ENCODE data around the gene SORBS2. TPM values are rescaled to one million over a fixed set of nuclear protein-coding genes. Genes with fewer than 3 reads are reported as not detected.

The SORBS2 gene
- total and polyA plus RNA-seq, 3 donors from 2014 or later = 20.2 to 47.7 (median 26.0) TPM

GRCh38 chr4:185793116-185793485, 18.9 kb downstream of the SORBS2 start:
- H3K4me3 ChIP-seq = no peak overlapping the region
- DNase-seq = no peak
- TF ChIP-seq POLR2A (IDR thresholded peaks at IDR 0.05) = no peak
- no peak for TF ChIP-seq CTCF (IDR thresholded peaks at IDR 0.05)
- peaks cover 4% of the 10 kb centered on the region for H3K4me1 ChIP-seq
- H3K27ac ChIP-seq = no peak overlapping the region
- WGBS, 2 donors = 63 to 80% methylated on average over 2 of the region's 2 CpGs
- no peaks in the 10 kb centered on the region for H3K27me3 ChIP-seq
- intact Hi-C loops (cut with DNase I; ENCODE audit: low total_unique reads) = no loop called here
- no peaks in the 10 kb centered on the region for H3K36me3 ChIP-seq (ENCODE audit: low read depth, missing control alignments)
- no peaks in the 10 kb centered on the region for H3K9me3 ChIP-seq

GRCh38 chr4:185792384-185793115, 19.4 kb downstream of the SORBS2 start:
- 66 to 75% methylated on average over 11 of the region's 11 CpGs for WGBS, 2 donors
- TF ChIP-seq CTCF (IDR thresholded peaks at IDR 0.05) = no peak
- no peak for TF ChIP-seq POLR2A (IDR thresholded peaks at IDR 0.05)
- no peaks in the 10 kb centered on the region for H3K27me3 ChIP-seq
- no peaks in the 10 kb centered on the region for H3K9me3 ChIP-seq
- peaks cover 4% of the 10 kb centered on the region for H3K4me1 ChIP-seq
- no peak for DNase-seq
- H3K27ac ChIP-seq = no peak overlapping the region
- H3K36me3 ChIP-seq (ENCODE audit: low read depth, missing control alignments) = no peaks in the 10 kb centered on the region
- intact Hi-C loops (cut with DNase I; ENCODE audit: low total_unique reads) = no loop called here
- H3K4me3 ChIP-seq = no peak overlapping the region

- no peaks in the 10 kb centered on the region for H3K36me3 ChIP-seq (ENCODE audit: low read depth, missing control alignments)
- TF ChIP-seq CTCF (IDR thresholded peaks at IDR 0.05) (no peak), POLR2A (IDR thresholded peaks at IDR 0.05) (no peak)
- peaks cover 3% of the 10 kb centered on the region for H3K4me1 ChIP-seq
- WGBS, 2 donors = 68 to 77% methylated on average over 16 of the region's 16 CpGs
- no peaks in the 10 kb centered on the region for H3K9me3 ChIP-seq
- H3K27me3 ChIP-seq = no peaks in the 10 kb centered on the region
- intact Hi-C loops (cut with DNase I; ENCODE audit: low total_unique reads) = no loop called here
- no peak overlapping the region for H3K4me3 ChIP-seq
- no peak for DNase-seq
- no peak overlapping the region for H3K27ac ChIP-seq
Measured at GRCh38 chr4:185787926-185788679, 23.9 kb downstream of the SORBS2 start.

- Histone ChIP-seq H3K36me3 (ENCODE audit: low read depth, missing control alignments) (no peaks in the 10 kb centered on the region), H3K27ac (no peak overlapping the region), H3K27me3 (no peaks in the 10 kb centered on the region), H3K9me3 (no peaks in the 10 kb centered on the region), H3K4me3 (no peak overlapping the region), H3K4me1 (no peaks in the 10 kb centered on the region)
- intact Hi-C loops (cut with DNase I; ENCODE audit: low total_unique reads) = no loop called here
- TF ChIP-seq CTCF (IDR thresholded peaks at IDR 0.05) (no peak), POLR2A (IDR thresholded peaks at IDR 0.05) (no peak)
- no peak for DNase-seq
- 87 to 89% methylated on average over 6 of the region's 6 CpGs for WGBS, 2 donors
Measured at GRCh38 chr4:185786422-185786821, 25.6 kb downstream of the SORBS2 start.

Measured in testis (tissue), 3 donors.